PC-3 (cell line): ENCODE results near the gene UCK1. TPM values are rescaled to one million over a fixed set of nuclear protein-coding genes. Genes with fewer than 3 reads are reported as not detected.

Experiments
- ATAC-seq: fragments of 200-7000 bp; cut with Tn5 transposase; 2 replicates; pipeline ENCODE4 v1.9.1; 2020; ENCODE audit warnings: mild to moderate bottlenecking, moderate library complexity
- BruUV-seq: library from RNA; stranded (reverse); fragments of 400-500 nt; replicated peaks from 2 replicates; lab custom pipeline; 2021; lab: Mats Ljungman, UMichigan
- CTCF ChIA-PET: fragments of 300-600 bp; sonication (Branson Sonifier 250); formaldehyde crosslinking; loops from one replicate; lab custom pipeline; 2022; ENCODE audit warnings: antibody characterized with exemption; lab: Charles Lee
- POLR2A ChIA-PET: fragments of 300-600 bp; sonication (Branson Sonifier 250); formaldehyde crosslinking; loops from one replicate; lab custom pipeline; 2022; ENCODE audit warnings: antibody characterized with exemption; ENCODE audit not compliant: unreplicated experiment; lab: Charles Lee
- DNase-seq: peaks from one replicate; pipeline ENCODE4 v3.0.0-alpha.2; 2015
- H2AFZ ChIP-seq: fragments of 300-600 bp; sonication (generic); 2 replicates; pipeline ENCODE4 v1.6.0; 2016; ENCODE audit warnings: antibody characterized with exemption, low read length
- H3F3A ChIP-seq: fragments of 300-600 bp; sonication (generic); one replicate; pipeline ENCODE4 v1.6.0; 2017; ENCODE audit warnings: antibody characterized with exemption, low read length, control low read depth, mild to moderate bottlenecking; ENCODE audit not compliant: unreplicated experiment
- H3K27ac ChIP-seq: fragments of 300-600 bp; sonication (generic); 2 replicates; pipeline ENCODE4 v1.5.1; 2016; ENCODE audit warnings: mild to moderate bottlenecking, low read length
- H3K27me3 ChIP-seq: fragments of 300-600 bp; sonication (generic); 2 replicates; pipeline ENCODE4 v1.6.1; 2016; ENCODE audit warnings: low read length, mixed read lengths
- H3K36me3 ChIP-seq: fragments of 300-600 bp; sonication (generic); 2 replicates; pipeline ENCODE4 v1.6.1; 2016; ENCODE audit warnings: low read depth, mixed run types, low read length, mixed read lengths
- H3K4me1 ChIP-seq: fragments of 300-600 bp; sonication (generic); 2 replicates; pipeline ENCODE4 v1.5.1; 2016; ENCODE audit warnings: low read length; ENCODE audit not compliant: insufficient read depth
- H3K4me2 ChIP-seq: fragments of 300-600 bp; sonication (generic); 2 replicates; pipeline ENCODE4 v1.6.0; 2016; ENCODE audit warnings: low read length
- H3K4me3 ChIP-seq: fragments of 300-600 bp; sonication (generic); 2 replicates; pipeline ENCODE4 v1.5.1; 2016; ENCODE audit warnings: mild to moderate bottlenecking, low read length, mixed read lengths
- H3K79me2 ChIP-seq: fragments of 300-600 bp; sonication (generic); 2 replicates; pipeline ENCODE4 v1.6.1; 2017; ENCODE audit warnings: low read length, mixed read lengths
- H3K9ac ChIP-seq: fragments of 300-600 bp; sonication (generic); 2 replicates; pipeline ENCODE4 v1.6.0; 2016; ENCODE audit warnings: mild to moderate bottlenecking, low read length
- H3K9me2 ChIP-seq: fragments of 300-600 bp; sonication (generic); replicated peaks from 2 replicates; pipeline ENCODE4 v1.6.1; 2016; ENCODE audit warnings: mixed run types, low read length, mixed read lengths
- H3K9me3 ChIP-seq: fragments of 300-600 bp; sonication (generic); 2 replicates; pipeline ENCODE4 v1.6.1; 2016; ENCODE audit warnings: low read length, mixed read lengths
- H4K20me1 ChIP-seq: fragments of 300-600 bp; sonication (generic); 2 replicates; pipeline ENCODE4 v1.6.1; 2016; ENCODE audit warnings: low read length, mixed read lengths
- EZH2 ChIP-seq: fragments of 300-600 bp; sonication (generic); IDR thresholded peaks from one replicate; pipeline ENCODE4 v1.6.1; 2017; ENCODE audit warnings: antibody characterized with exemption, mild to moderate bottlenecking, low read length; ENCODE audit not compliant: unreplicated experiment
- EZH2phosphoT487 ChIP-seq: fragments of 300-600 bp; sonication (generic); IDR thresholded peaks from 2 replicates; pipeline ENCODE4 v1.6.1; 2018; ENCODE audit warnings: mild to moderate bottlenecking, antibody characterized with exemption, low read length, borderline replicate concordance
- intact Hi-C: fragments of 100-400 bp; cut with micrococcal nuclease; formaldehyde crosslinking; loops from 2 replicates; pipeline ENCODE4 v1.9.0; 2023
- total RNA-seq: library from RNA; depleted of rRNA; stranded (reverse); fragments of >200 nt; gene quantifications from 2 replicates; pipeline ENCODE4 v1.2.3, GENCODE V29; 2014
- TF ChIP-seq, protein P1 (sequence below): fragments of 300-600 bp; sonication (generic); conservative IDR thresholded peaks from 2 replicates; pipeline ENCODE4 v1.5.1; 2017; ENCODE audit warnings: antibody characterized with exemption, low read depth, mild to moderate bottlenecking, low read length

UCK1 gene
- total RNA-seq, 1 experiment from 2014 or later: 28.2 TPM

DNA sequence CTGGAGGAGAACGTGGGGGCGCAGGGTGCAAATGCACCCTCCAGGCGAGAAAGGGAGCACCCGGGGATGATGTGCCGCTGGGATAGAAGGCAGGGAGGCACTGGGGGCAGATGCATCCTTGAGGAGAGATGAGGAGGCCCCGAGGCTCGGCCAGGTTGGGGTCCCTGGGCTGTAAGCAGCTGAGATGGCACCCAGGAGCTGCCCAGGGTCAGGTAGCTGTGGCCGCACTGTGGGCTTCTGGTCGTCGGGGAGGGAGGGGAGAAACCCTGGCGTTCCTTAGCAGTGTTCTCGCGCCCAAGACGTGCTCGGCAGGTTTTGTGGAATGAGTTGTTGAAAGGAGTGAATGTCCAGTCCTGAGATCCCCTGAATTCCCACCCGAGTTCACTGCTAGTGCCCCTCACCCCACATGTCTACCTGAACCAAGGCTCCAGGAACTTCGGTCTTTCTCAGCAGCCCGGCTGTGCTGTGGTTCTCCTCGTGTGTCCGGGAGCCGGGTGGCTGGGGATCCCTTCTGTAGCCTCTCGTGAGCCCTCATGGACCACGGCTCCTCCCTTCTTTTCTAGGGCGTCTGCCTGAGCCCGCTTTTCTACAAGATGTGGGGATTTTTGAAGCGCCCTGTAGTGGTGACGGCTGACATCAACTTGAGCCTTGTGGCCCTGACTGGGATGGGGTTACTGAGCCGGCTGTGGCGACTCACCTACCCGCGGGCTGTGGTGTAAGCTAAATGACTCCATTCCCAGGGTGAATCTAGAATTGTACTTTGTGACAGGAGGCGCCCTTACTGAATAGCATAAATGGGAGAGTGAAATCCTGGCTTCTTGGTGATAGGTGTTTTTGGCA lies 27.2 kb downstream of the UCK1 start:
- Histone ChIP-seq H3K4me2 (peak overlapping the region; percentile 99), H4K20me1 (no peaks in the 10 kb centered on the region), H3K9ac (peak overlapping the region; percentile 74), H3K36me3 (no peaks in the 10 kb centered on the region; the same call in 1 of the 2 replicates), H3F3A (no peaks in the 10 kb centered on the region), H3K4me1 (peaks cover 19% of the 10 kb centered on the region), H3K79me2 (peaks cover 15% of the 10 kb centered on the region), H3K27ac (no peak overlapping the region), H3K4me3 (peak overlapping the region; percentile 85), H3K27me3 (no peaks in the 10 kb centered on the region), H2AFZ (peak overlapping the region; percentile 89), H3K9me2 (no peaks in the 10 kb centered on the region), H3K9me3 (no peaks in the 10 kb centered on the region)
- ChIA-PET POLR2A (no interaction called here), CTCF (no interaction called here)
- no TSS peak for BruUV-seq
- peak; percentile 55 for ATAC-seq
- intact Hi-C loops: loop anchor here (5.0 kb wide), 1 partner anchor 58 kb away; no protein-coding TSS in a partner anchor
- peak; percentile 62 for DNase-seq
- TF ChIP-seq EZH2 (no peak), EZH2phosphoT487 (no peak)
- TF ChIP-seq, protein P1, sequence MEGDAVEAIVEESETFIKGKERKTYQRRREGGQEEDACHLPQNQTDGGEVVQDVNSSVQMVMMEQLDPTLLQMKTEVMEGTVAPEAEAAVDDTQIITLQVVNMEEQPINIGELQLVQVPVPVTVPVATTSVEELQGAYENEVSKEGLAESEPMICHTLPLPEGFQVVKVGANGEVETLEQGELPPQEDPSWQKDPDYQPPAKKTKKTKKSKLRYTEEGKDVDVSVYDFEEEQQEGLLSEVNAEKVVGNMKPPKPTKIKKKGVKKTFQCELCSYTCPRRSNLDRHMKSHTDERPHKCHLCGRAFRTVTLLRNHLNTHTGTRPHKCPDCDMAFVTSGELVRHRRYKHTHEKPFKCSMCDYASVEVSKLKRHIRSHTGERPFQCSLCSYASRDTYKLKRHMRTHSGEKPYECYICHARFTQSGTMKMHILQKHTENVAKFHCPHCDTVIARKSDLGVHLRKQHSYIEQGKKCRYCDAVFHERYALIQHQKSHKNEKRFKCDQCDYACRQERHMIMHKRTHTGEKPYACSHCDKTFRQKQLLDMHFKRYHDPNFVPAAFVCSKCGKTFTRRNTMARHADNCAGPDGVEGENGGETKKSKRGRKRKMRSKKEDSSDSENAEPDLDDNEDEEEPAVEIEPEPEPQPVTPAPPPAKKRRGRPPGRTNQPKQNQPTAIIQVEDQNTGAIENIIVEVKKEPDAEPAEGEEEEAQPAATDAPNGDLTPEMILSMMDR: peak; percentile 37; the same call in 1 of the 2 replicates

DNA sequence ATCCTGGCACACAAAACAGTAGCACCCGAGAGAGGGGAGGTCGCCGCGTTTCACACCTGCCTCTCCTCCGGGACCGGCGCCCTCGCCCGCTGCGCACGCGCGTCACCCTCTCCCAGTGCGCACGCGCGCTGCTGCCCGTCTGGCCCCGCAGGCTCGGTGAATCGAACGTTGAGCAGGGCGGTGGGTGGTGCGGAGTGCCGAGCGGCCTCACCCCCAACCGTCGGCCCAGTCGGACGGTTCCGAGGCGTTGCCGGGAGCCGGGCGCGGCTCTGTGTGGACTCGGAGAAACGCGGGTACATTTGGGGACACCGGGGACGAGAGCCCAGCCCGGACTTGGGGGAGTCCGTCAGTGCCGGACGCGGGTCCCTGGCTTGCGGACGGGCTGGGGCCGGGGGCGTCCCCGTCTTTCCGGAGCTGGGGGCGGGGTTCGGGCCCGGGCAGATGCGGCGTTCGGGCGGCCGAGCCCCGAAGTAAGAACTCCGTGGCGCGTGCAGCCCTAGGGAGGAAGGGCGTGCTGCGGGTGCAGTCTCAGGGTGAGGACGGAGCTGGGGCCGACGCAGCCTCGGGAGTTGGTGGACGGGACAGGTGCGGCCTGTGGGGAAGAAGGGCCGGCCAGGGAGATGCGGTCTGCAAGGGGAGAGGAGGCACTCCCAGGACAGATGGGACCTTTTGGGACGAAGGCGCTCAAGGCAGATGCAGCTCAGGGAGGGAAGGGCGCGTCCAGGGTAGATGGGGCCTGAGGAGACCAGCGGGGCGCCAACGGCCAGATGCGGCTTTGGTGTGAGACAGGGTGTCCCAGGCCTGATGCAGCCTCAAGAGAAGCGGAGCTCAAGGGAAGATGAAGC lies 28.1 kb downstream of the UCK1 start, which contains the start of gene POMT1:
Gene POMT1 (plus strand): TSS at position 138 of the 845 bp plus-strand sequence. CDS start 1,301 bp downstream, outside the sequence.
- Histone ChIP-seq H2AFZ (peak within 1 kb of the TSS; percentile 89), H4K20me1 (no peaks in the 10 kb centered on the region), H3K79me2 (peaks cover 15% of the 10 kb centered on the region), H3K9me3 (no peaks in the 10 kb centered on the region), H3F3A (no peaks in the 10 kb centered on the region), H3K9ac (peak within 1 kb of the TSS; percentile 74), H3K4me1 (peaks cover 19% of the 10 kb centered on the region), H3K9me2 (no peaks in the 10 kb centered on the region), H3K4me2 (peak within 1 kb of the TSS; percentile 99), H3K36me3 (no peaks in the 10 kb centered on the region; the same call in 1 of the 2 replicates), H3K27ac (no peak within 1 kb of the TSS), H3K4me3 (peak within 1 kb of the TSS; percentile 85), H3K27me3 (no peaks in the 10 kb centered on the region)
- TF ChIP-seq EZH2: no peak
- TF ChIP-seq EZH2phosphoT487: no peak
- TF ChIP-seq, protein P1: no peak
- ATAC-seq: peak; percentile 69
- ChIA-PET CTCF (no interaction called here), POLR2A (no interaction called here)
- no TSS peak for BruUV-seq
- intact Hi-C loops: loop anchor here (5.0 kb wide), 1 partner anchor 59 kb away; no protein-coding TSS in a partner anchor
- DNase-seq: peak; percentile 77
